C4-2B (cell line): ENCODE data around the gene FRS3.

Experiments
- ZFX ChIP-seq: fragments of 450-650 bp; IDR thresholded peaks from 2 replicates; pipeline ENCODE4 v1.6.1; 2017
- TF ChIP-seq, protein P1 (sequence below): fragments of 450-650 bp; conservative IDR thresholded peaks from 2 replicates; pipeline ENCODE4 v1.5.1; 2017; ENCODE audit warnings: mild to moderate bottlenecking

DNA sequence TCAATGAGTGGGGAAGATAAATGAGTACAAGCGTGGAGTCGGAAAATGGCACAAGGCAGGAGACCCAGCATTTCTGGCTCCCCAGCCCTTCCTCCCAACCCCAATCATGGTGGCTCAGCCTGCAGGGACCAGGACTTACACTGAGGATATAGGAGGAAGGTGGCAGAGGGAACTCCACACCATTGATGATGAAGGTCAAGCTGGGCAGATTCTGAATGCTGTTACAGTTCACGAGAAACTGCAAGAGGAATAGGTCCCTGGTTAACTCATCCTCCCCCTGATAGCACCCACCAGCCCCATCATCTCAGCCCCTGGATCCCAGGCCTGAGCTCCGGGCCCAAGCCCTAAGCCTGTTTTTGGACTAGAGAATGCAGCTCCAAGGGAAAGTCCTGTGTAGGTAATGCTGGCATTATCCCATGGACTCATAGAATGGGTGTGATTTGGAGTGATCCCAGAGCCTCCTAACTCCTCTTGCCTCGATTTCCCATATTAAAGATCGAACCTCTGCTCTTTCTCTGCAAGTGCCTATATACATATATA lies 42.0 kb downstream of the FRS3 start:
- TF ChIP-seq, protein P1, sequence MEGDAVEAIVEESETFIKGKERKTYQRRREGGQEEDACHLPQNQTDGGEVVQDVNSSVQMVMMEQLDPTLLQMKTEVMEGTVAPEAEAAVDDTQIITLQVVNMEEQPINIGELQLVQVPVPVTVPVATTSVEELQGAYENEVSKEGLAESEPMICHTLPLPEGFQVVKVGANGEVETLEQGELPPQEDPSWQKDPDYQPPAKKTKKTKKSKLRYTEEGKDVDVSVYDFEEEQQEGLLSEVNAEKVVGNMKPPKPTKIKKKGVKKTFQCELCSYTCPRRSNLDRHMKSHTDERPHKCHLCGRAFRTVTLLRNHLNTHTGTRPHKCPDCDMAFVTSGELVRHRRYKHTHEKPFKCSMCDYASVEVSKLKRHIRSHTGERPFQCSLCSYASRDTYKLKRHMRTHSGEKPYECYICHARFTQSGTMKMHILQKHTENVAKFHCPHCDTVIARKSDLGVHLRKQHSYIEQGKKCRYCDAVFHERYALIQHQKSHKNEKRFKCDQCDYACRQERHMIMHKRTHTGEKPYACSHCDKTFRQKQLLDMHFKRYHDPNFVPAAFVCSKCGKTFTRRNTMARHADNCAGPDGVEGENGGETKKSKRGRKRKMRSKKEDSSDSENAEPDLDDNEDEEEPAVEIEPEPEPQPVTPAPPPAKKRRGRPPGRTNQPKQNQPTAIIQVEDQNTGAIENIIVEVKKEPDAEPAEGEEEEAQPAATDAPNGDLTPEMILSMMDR = no peak
- TF ChIP-seq ZFX = no peak
